Measurements from ENCODE around the gene TM9SF2.
"Not testable (repeated sequence)": the region's sequence is repeated elsewhere in the genome, so short reads cannot be mapped to it uniquely, and the experiment has no call there.

Gene TM9SF2

GRCh38 chr13:99542788-99543406, 41.6 kb downstream of the TM9SF2 start:
- no peak for DNase-seq (ENCODE audit: low spot score)

GRCh38 chr13:99545361-99545760, 44.1 kb downstream of the TM9SF2 start:
- DNase-seq (ENCODE audit: low spot score), result no peak

GRCh38 chr13:99545979-99546378, 44.7 kb downstream of the TM9SF2 start:
- DNase-seq (ENCODE audit: low spot score), result no peak

- no peak for DNase-seq (ENCODE audit: low spot score)
Measured at GRCh38 chr13:99546878-99547277, 45.6 kb downstream of the TM9SF2 start.

- DNase-seq (ENCODE audit: low spot score), result no peak
Measured at GRCh38 chr13:99548448-99548847, 47.2 kb downstream of the TM9SF2 start.

GRCh38 chr13:99553033-99553432, 51.8 kb downstream of the TM9SF2 start:
- DNase-seq (ENCODE audit: low spot score), result no peak

- no peak for DNase-seq (ENCODE audit: low spot score)
Measured at GRCh38 chr13:99555149-99555548, 53.9 kb downstream of the TM9SF2 start.

- DNase-seq (ENCODE audit: low spot score), result no peak
Measured at GRCh38 chr13:99556867-99557443, 55.7 kb downstream of the TM9SF2 start.

GRCh38 chr13:99558570-99559180, 57.4 kb downstream of the TM9SF2 start:
- DNase-seq (ENCODE audit: low spot score), result no peak

- no peak for DNase-seq (ENCODE audit: low spot score)
Measured at GRCh38 chr13:99559560-99559959, 58.3 kb downstream of the TM9SF2 start.

GRCh38 chr13:99563404-99563803, 62.1 kb downstream of the TM9SF2 start:
- no peak for DNase-seq (ENCODE audit: low spot score)

- DNase-seq (ENCODE audit: low spot score), result no peak
Measured at GRCh38 chr13:99564386-99564785, 63.1 kb downstream of the TM9SF2 start.

GRCh38 chr13:99565478-99566124, 64.3 kb downstream of the TM9SF2 start:
- no peak for DNase-seq (ENCODE audit: low spot score)

GRCh38 chr13:99566125-99567083, 65.1 kb downstream of the TM9SF2 start:
- no peak for DNase-seq (ENCODE audit: low spot score)

- not testable (repeated sequence) for DNase-seq (ENCODE audit: low spot score)
Measured at GRCh38 chr13:99568901-99569300, 67.6 kb downstream of the TM9SF2 start.

- no peak for DNase-seq (ENCODE audit: low spot score)
Measured at GRCh38 chr13:99572131-99572530, 70.9 kb downstream of the TM9SF2 start.

- DNase-seq (ENCODE audit: low spot score), result no peak
Measured at GRCh38 chr13:99572921-99573320, 71.6 kb downstream of the TM9SF2 start.

- DNase-seq (ENCODE audit: low spot score), result no peak
Measured at GRCh38 chr13:99575376-99576120, 74.3 kb downstream of the TM9SF2 start.

- DNase-seq (ENCODE audit: low spot score), result no peak
Measured at GRCh38 chr13:99577934-99578917, 77.0 kb downstream of the TM9SF2 start.

Measured in D341Med (cell line).